ENCODE results near the gene CEMIP. TPM values are rescaled to one million over a fixed set of nuclear protein-coding genes. Genes with fewer than 3 reads are reported as not detected.

CEMIP gene
- total RNA-seq, 4 donors from 2014 or later = 5.4 to 9.2 (median 8.7) TPM

- Histone ChIP-seq H3K9me3 (no peaks in the 10 kb centered on the region), H3K36me3 (no peaks in the 10 kb centered on the region), H3K27ac (no peak overlapping the region), H3K4me1 (peaks cover 3% of the 10 kb centered on the region), H3K27me3 (no peaks in the 10 kb centered on the region), H3K4me3 (no peak overlapping the region)
- DNase-seq (ENCODE audit: low spot score in 2 of 2) = no peak
- TF ChIP-seq POLR2AphosphoS5 (IDR thresholded peaks at IDR 0.05) (no peak), CTCF (IDR thresholded peaks at IDR 0.05) (no peak), POLR2A (IDR thresholded peaks at IDR 0.05) (no peak), EP300 (IDR thresholded peaks at IDR 0.05) (no peak)
- 79% methylated on average over 3 of the region's 3 CpGs for WGBS
Measured at GRCh38 chr15:80820092-80820491, 40.9 kb downstream of the CEMIP start.

GRCh38 chr15:80822256-80822655 lies 43.1 kb downstream of the CEMIP start:
- DNase-seq (ENCODE audit: low spot score in 2 of 2) = no peak
- 89% methylated on average over 2 of the region's 3 CpGs for WGBS
- H3K36me3 ChIP-seq = no peaks in the 10 kb centered on the region
- peaks cover 6% of the 10 kb centered on the region for H3K4me1 ChIP-seq
- no peak for TF ChIP-seq CTCF (IDR thresholded peaks at IDR 0.05)
- no peak for TF ChIP-seq POLR2AphosphoS5 (IDR thresholded peaks at IDR 0.05)
- TF ChIP-seq POLR2A (IDR thresholded peaks at IDR 0.05) = no peak
- TF ChIP-seq EP300 (IDR thresholded peaks at IDR 0.05) = no peak
- H3K9me3 ChIP-seq = no peaks in the 10 kb centered on the region
- no peak overlapping the region for H3K4me3 ChIP-seq
- no peaks in the 10 kb centered on the region for H3K27me3 ChIP-seq
- H3K27ac ChIP-seq = no peak overlapping the region

GRCh38 chr15:80822676-80823075 lies 43.5 kb downstream of the CEMIP start:
- Histone ChIP-seq H3K27me3 (no peaks in the 10 kb centered on the region), H3K4me1 (peaks cover 6% of the 10 kb centered on the region), H3K4me3 (no peak overlapping the region), H3K36me3 (no peaks in the 10 kb centered on the region), H3K9me3 (no peaks in the 10 kb centered on the region), H3K27ac (no peak overlapping the region)
- DNase-seq (ENCODE audit: low spot score in 2 of 2) = no peak
- TF ChIP-seq EP300 (IDR thresholded peaks at IDR 0.05) (no peak), POLR2A (IDR thresholded peaks at IDR 0.05) (no peak)
- 83% methylated on average over 6 of the region's 6 CpGs for WGBS

- Histone ChIP-seq H3K27me3 (no peaks in the 10 kb centered on the region), H3K36me3 (no peaks in the 10 kb centered on the region), H3K9me3 (no peaks in the 10 kb centered on the region), H3K4me3 (no peak overlapping the region), H3K27ac (no peak overlapping the region), H3K4me1 (peaks cover 6% of the 10 kb centered on the region)
- no peak for DNase-seq (ENCODE audit: low spot score in 2 of 2)
- TF ChIP-seq POLR2AphosphoS5 (IDR thresholded peaks at IDR 0.05) = no peak
- TF ChIP-seq POLR2A (IDR thresholded peaks at IDR 0.05) = no peak
- TF ChIP-seq CTCF (IDR thresholded peaks at IDR 0.05) = no peak
- TF ChIP-seq EP300 (IDR thresholded peaks at IDR 0.05) = no peak
- 75% methylated on average over 6 of the region's 6 CpGs for WGBS
Measured at GRCh38 chr15:80823120-80823519, 44.0 kb downstream of the CEMIP start.

GRCh38 chr15:80823995-80824394 lies 44.8 kb downstream of the CEMIP start:
- no peaks in the 10 kb centered on the region for H3K27me3 ChIP-seq
- no peak overlapping the region for H3K4me3 ChIP-seq
- no peak overlapping the region for H3K27ac ChIP-seq
- no peak for DNase-seq (ENCODE audit: low spot score in 2 of 2)
- peaks cover 6% of the 10 kb centered on the region for H3K4me1 ChIP-seq
- WGBS = 95% methylated on average over 4 of the region's 4 CpGs
- H3K9me3 ChIP-seq = no peaks in the 10 kb centered on the region
- TF ChIP-seq EP300 (IDR thresholded peaks at IDR 0.05) (no peak), POLR2AphosphoS5 (IDR thresholded peaks at IDR 0.05) (no peak), CTCF (IDR thresholded peaks at IDR 0.05) (no peak), POLR2A (IDR thresholded peaks at IDR 0.05) (no peak)
- H3K36me3 ChIP-seq = no peaks in the 10 kb centered on the region
